Hematopoietic multipotent progenitor cell treated with erythropoietin and hydrocortisone succinate and interleukin-3 and kit ligand, for 4 days (in vitro differentiated cells): Measurements from ENCODE around the gene SLAMF1.
"Not testable (repeated sequence)": the region's sequence is repeated elsewhere in the genome, so short reads cannot be mapped to it uniquely, and the experiment has no call there.

Source experiments
- DNase-seq: peaks from one replicate; pipeline ENCODE4 v3.0.0-alpha.2; 2015

Gene SLAMF1

DNA sequence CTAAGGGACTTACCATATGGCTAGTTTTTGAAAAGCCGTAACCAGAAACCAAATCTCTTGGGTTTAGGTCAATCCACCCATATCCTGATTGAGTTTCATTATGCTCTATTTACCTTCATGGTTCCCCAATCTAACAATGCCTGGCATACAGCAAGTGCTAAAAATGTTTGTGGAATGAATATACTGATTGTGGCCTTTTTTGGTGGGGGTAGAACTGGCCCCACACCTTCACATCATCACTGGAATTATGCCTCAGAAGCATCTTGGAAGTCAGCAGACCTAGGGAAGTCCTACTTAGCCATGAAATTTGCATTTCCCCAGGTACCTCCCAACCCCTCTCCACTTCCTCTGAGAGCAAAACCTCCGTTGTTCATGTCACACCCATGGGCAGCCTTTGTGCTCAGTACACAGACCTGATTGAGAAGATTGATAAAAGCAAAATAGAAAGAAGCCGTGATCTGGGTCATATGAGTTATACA, 17.8 kb upstream of the SLAMF1 start:
- peak; percentile 61 for DNase-seq

DNA sequence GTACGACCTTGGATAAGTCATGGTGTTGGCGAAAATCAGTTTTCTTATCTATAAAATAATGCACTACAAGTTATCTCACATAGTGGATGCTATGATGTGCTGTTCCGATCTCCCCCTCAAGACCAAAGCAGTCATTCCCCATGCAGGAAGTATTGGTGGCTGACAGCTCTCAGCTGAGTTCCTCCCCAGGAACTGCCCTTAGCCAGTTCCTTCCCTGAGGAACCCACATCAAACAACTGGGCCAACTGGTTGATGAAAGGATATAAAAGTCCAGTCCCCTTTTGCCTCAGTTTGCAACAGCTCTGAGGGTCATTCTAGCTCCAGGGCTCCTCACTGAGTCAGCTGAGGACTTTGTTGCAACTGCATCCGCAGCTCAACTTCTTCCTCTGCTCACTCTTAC, 16.1 kb upstream of the SLAMF1 start:
- no peak for DNase-seq

DNA sequence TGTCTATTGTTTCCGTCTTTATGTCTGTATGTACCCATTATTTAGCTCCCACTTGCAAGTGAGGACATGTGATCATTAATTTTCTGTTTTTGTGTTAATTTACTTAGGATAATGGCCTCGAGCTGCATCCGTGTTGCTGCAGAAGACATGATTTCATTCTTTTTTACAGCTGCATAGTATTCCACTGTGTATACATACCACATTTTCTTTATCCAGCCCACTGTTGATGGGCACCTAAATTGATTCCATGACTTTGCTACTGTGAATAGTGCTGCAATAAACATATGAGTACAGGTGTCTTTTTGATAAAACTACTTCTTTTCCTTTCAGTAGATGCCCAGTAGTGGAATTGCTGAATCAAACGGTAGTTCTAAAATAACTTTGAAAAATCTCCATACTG, 12.7 kb upstream of the SLAMF1 start:
- DNase-seq, result no peak

DNA sequence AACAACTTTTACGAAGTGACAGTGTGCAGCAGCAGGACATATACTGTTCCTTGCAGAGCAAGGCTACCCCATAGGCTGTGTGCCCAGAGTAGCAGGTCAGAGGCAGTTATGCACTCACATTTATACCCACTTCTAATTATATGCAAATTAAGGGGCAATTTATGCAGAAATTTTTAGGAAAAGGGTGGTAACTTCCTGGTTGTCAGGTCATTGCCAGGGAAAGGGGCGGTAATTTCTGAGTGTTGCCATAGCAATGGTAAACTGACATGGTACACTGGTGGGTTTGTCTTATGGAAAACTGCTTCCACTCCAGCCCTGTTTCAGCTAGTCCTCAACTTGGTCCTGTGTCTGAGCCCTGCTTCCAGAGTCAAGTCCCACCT, 12.0 kb upstream of the SLAMF1 start:
- no peak for DNase-seq

DNA sequence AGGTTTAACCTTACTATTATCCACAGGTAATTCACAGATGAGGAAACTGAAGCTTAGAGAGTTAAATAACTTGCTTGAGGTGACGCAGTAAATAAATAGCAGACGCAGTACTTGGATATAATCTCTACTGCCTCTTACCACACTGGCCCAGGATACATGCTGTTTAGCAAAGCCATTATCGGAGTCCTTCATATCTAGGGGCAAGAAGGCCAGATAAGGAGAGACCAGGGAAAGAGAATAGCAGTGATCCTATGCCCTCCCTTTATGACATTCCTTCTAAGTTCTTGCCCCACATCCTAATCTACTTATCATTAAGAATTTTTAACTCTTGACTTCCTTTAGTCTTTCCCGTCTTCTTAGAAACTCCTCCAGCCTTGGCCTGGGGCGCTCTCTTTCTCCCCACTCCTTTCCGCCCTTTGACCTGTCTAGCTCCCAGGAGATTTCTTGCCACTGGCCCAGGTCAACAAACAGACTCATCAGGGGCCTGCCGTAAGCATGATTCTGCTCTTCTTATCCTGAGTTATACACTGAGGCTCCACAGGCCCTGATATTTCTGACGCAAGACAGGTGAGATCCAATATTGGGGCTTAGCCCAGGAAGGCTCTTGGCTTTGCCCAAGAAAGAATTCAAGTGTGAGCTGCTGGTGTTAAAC, 11.4 kb upstream of the SLAMF1 start:
- peak; percentile 47 for DNase-seq

DNA sequence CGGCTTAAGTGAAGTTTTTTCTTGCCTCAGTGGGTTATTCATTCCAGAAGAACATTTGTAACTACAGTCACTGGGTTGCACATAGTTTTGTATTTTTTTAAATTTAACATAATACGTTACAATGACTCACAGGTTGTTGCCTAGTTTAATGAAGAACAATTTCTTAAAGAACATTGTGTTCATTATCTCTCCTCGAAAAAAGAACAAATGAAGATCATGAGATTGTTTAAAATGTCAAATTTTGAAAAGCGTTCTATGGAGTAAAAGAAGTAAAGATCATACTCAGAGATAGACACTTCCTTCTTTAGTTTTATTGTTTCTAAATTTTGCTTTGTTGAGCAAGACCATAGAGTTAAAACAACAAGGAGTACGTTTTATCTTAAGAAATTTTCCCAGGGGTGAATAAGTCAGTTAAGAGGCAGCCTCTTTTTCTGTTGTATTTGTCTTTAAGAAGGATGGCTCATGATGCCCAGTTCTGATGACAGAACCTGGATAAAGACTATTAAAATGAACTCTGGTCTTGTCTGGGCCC, 10.5 kb upstream of the SLAMF1 start:
- DNase-seq, result peak; percentile 58

DNA sequence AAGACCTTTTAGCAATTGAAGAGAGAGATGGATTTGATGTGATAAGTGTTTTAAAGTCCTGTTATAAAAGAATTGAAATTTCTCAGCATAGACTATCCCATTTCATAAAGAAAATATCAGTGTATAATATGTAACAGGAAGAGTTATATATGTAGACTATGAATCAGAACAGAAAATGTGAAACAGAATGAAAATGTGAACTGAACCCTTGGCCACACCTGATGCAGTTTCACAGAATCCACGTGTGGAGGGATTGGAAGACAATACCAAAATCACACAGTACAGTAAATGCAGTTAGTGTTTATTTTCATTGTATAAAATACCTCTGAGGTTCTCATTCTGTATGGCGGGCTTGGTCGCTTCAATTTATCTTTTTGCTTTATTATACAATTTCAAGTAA, 9.9 kb upstream of the SLAMF1 start:
- DNase-seq, result no peak

DNA sequence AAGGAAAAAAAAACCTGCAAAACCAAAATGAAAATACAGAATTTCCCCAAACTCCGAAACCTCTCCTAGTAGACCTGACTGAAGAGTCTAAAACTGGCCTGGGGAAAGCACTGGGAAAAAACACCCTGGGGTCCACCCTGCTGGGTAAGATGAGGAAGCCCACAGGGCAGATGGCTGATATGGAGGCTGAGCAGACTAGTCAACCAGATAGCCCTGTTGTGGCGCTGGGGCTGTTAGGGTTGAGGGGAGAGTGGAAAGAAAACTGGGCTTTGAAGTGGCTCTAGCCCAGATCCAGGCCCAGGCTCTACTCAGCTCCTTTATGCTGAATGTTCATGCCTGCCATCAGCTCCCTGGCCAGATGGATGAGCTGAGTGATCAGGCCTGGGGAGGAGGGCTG, 6.8 kb upstream of the SLAMF1 start:
- DNase-seq, result no peak

DNA sequence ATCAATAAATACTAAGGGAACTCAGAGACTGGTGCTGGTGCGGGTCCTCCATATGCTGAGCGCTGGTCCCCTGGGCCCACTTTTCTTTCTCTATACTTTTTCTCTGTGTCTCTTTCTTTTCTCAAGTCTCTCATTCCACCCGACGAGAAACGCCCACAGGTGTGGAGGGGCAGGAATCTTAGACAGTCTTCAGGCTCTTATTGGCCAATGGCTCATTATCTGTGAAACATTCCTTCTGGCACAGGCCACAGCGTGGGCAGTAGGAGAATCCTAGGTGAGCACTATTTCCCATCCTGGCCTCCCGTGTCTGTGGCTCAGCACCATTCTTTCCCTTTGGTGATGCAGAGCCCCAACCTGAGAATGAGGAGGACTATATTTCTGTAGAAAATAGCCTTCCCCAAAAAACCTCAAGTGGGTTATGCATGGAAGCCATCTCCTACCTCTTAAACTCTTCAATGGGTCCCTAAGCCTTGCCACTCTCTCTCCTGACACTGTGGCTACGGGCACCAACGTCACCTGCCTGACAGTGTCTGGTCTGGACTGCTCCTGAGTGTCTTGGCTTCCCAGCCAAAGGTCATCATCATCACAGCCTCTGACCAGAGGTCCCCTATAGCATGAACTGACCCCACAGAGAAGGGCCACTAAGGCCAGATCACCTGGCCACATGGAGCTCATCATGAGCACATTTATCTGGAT, 6.2 kb upstream of the SLAMF1 start:
- no peak for DNase-seq

DNA sequence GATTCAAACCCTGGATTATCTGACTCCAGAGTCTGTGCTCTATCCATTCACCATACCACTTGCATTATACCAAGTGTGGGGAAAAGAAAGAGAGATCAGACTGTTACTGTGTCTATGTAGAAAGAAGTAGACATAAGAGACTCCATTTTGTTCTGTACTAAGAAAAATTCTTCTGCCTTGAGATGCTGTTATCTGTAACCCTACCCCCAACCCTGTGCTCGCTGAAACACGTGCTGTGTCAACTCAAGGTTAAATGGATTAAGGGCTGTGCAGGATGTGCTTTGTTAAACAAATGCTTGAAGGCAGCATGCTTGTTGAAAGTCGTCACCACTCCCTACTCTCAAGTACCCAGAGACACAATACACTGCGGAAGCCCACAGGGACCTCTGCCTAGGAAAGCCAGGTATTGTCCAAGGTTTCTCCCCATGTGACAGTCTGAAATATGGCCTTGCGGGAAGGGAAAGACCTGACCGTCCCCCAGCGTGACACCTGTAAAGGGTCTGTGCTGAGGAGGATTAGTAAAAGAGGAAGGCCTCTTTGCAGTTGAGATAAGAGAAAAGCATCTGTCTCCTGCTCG, 5.3 kb upstream of the SLAMF1 start:
- DNase-seq, result not testable (repeated sequence)

DNA sequence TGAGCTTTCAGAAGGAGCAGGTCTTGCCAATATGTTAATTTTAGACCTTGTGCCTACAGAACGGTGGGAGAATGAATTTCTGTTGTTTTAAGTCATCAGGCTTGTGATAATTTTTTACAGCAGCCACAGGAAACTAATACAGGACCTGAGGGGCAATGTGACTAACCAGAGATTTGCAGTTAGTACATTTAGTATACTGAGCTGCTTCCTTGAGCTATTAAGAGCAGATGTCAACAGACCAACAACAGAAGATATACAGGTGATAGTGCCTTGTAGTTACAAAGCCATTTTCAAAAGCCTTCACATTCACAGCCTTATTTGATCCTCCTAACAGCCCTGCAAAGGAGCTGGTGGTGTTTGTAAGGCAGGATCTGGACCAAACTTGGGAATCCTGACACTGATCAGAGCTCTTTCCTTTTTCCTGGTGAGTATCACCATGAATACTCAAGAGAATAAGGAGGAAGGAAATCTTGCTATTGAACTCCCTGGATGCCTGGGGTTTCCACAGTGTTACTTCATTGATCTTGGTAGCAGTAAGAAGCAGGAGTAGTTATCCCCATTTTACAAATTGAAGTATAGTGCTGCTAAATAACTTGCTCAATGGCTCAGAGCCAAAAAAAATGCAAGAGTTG, 4.7 kb upstream of the SLAMF1 start:
- no peak for DNase-seq

DNA sequence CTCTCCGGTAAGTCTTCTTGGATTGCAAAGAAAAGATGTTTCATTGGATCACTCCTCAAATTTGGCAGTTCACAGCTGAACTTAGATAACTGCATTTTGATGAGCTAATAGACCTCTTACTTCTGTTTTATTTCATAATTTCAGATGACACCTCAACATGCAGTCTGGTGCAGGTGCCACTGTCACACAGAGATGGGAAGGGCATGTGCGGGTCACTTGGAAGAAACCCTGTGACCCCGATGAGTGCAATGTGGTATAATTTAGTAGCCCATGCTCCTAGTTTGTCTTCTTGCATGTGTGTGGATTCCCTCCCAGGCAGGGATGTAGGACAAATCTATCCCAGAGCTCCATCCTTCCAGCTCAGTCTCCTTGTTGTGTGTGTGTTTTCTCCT, 481 bp upstream of the SLAMF1 start:
- DNase-seq, result no peak

DNA sequence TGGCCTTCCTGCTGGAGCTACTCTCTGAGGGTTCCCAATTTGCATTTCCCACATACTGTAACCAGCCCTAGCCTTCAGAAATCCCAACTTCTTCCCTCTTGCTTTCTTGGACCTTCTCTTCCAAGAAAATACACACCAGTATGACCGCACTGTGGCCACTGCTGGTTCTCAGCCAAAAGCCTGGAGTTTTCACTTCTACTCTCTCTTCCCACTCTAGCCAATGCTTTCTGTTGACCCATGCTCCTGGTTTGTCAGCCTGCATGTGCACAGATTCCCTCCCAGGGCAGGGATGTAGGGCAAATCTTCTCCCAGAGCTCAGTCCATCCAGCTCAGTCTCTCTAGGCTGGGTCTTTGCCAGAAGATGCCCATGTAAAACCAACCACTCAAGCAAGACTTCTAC, 664 bp downstream of the SLAMF1 start:
- no peak for DNase-seq

DNA sequence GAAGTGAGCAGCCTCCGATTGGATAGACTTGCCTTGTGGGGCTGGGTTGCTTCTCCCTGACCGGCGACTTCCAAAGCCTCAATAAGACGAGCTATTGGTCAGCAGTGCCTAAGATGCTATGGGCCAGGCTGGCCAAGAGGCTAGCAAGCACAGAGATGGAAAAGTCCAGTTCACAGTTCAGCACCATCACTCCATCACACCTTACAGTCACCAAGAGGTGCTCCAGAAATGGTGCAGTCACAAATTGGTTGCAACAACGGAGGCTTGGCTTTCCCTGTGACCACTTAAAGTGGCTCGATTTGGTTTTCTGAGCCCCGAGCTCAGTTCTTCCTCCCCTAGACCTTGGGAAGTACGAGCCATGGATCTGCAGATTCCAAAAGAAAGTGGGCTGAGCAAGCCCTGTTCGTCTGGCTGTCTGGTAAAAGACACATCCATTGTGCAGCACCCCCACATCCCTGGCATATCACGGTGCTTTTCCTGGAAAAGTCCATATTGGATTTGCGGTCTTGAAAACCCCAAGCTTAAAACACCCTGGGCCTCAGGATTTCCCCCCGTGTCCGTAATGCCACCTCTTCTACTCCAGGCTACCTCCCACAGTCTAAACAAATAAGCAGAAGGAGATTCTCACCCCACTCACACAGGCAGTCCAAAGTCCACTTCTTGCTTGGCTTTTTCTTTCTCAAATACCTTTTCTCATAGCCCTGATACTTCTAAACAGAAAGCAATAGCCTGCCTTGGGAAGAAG, 1.3 kb downstream of the SLAMF1 start:
- DNase-seq, result no peak

DNA sequence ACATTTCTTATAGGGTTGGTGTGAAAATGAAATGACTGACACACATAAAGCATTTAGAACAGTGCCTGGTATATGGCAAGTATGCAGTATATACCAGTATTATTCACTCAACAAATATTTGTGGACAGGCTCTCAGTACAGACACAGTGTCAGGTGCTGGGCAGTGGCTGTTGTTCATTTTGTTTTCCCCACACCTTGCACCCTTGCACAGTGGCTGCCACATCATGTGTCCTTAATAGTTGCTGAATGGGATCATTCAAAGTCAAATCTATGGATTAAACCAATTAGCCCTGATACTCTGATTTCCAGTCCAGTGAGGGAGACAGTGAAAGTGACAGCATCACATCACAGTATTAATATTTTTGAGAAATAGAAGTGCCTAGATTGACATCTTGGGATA, 2.4 kb downstream of the SLAMF1 start:
- no peak for DNase-seq

DNA sequence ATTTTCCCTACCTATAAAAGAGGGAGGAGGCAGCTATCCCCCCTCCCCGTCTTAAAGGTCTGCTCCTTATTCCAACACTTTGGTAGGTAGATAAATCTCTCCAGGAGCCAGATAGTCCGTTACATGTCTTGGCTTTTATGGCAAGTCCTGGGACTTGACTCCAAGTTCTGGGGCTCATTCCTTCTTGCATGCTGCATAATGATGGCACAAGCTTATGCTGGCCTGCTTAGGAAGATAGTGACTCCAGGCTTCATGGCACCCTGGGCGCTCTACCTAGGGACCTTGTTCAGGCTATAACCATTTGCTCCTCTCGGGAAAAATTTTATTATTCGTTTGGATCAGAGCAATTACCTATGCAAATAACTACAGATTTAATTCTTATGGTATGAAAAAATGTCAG, 3.7 kb downstream of the SLAMF1 start:
- no peak for DNase-seq

DNA sequence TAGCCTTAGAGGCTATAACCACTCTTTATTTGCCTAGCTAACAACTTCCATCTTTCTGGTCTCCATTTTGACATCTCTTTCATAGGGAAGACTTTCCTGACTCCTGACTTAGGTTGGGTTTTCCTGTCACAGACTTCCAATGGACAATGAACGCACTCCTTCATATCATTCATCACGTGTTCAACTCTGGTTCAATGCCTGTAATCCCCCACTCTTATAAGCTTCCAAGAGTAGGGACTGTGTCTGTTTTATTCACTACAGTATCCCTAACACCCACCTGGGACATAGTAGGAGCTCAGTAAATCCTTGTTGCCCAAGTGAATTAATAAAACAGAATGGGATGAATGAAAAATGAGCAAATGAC, 4.6 kb downstream of the SLAMF1 start:
- DNase-seq, result no peak

DNA sequence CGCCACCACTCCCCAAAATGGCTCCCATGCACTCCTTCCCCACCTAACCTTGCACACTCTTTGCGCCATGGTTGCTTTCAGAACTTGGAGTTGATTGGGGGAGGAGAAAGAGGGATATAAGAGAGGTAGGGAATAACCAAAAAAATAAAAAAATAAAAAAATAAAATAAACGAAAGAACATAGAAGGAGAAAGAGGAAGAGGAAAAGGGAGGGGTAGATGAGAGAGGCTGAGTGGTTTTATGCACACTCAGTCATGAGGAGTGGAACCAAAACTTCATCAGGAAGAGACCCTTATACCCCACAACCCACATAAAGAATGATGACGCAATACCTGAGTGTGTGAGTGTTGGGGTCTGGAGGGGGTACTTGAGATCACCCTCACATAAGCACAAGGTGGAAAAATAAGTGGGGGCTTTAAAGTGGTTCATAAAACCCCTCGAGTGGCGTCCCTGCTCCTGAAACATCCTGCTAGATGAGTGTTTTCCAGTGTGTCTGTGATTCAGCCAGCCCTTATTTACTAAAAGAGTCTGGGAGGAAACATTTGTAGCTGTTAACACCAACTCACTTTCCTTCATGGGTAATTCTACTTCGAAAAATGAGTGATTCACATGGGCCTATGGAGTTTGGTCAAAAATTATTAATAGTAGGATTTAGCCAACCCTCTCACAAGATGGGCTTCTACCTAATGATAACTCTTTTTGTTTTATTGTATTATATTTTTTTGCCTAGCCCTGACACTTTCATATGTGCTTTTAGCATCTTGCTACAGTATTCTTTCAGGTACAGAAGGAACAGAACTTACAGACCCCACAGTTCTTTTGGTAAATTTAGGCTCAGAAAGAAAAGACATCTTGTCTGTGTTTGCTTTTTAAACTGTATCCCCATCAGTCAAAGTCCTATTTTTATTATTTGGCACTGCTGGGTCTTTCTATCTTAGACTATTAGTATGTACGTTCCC, 5.2 kb downstream of the SLAMF1 start:
- peak; percentile 59 for DNase-seq

DNA sequence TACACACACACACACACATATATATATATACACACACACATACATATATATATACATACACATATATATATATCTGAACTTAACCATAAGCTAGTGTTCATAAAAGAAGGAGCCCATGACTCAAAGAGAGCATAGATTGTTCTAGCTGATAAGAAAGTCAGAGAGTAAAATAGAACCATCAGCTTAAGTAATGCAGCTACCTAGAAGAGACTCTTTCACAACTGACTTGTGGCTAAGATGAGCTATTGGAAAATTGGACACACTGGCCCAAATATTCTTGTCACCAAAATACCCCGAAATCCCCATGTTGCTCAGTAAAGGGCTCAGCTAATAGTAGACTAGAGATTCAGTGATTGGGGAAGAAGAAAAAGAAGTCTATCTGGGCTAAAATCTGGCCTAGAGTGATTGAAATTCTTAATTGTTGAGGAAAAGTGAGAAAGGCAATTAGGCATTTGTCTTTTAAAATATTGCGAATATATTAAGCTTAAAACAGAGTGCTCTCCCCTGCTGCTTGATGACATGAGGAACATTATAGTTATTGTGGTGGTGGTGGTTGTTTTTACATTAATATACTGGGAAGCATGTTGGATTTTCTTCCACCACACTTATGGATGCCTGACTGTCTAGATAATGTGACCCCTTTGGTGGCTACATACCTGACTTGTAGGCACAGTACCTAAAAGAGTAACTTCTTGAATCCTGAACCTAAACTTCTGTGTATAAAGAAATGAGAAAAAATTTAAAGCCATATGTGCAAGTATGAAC, 6.3 kb downstream of the SLAMF1 start:
- peak; percentile 73 for DNase-seq

DNA sequence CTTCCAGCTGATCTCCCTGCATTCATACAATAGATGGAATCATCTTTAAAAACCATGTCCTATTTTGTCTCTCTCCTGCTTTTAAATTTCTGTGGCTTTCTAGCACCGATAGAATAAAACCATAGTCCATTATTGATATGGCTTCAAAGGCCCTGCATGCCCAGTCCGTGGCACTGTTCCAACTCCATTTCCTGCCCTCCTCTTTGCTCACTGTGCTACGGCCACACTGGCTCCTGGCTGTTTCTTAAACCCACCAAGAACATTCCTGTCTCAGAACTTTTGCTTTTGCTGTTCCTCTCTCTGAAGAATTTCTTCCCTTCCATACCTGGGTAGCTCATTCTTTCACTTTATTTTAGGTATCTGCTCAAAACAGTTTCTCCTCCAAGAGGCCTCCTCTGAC, 7.2 kb downstream of the SLAMF1 start:
- DNase-seq, result peak; percentile 56

DNA sequence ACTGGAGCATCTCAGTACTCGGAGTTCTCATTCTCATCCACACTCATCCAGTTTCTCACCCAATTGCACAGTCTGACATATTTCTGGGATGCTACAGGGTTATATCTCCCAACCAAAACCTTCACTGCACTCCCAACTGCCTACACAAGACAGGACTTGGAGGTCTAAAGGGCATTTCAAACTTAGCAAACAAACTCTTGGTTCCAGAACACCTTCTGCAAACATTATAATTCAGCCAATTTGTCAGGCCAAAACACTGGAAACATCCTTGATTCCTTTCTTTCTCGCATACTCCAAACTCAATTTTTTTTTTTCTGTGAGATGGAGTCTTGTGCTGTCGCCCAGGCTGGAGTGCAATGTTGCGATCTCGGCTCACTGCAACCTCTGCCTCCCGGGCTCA, 7.9 kb downstream of the SLAMF1 start:
- DNase-seq, result no peak
